H9 (cell line): ENCODE data around the gene KCNK5. TPM values are rescaled to one million over a fixed set of nuclear protein-coding genes. Genes with fewer than 3 reads are reported as not detected.

ENCODE experiments used
- DNase-seq: peaks from one replicate; pipeline ENCODE4 v3.0.0-alpha.2; 2017
- H2AFZ ChIP-seq: one replicate; pipeline ENCODE4 v1.6.1; 2013; ENCODE audit warnings: mild to moderate bottlenecking, low read length, control low read depth, moderate library complexity
- H2AK5ac ChIP-seq: 2 replicates; pipeline ENCODE4 v1.6.1; 2013; ENCODE audit warnings: low read length, control low read depth, mixed read lengths; ENCODE audit not compliant: insufficient read length
- H2BK120ac ChIP-seq: one replicate; pipeline ENCODE4 v1.6.1; 2013; ENCODE audit warnings: low read depth, mild to moderate bottlenecking, low read length, control low read depth, inconsistent platforms; ENCODE audit not compliant: poor library complexity, severe bottlenecking
- H2BK12ac ChIP-seq: 2 replicates; pipeline ENCODE4 v1.6.1; 2013; ENCODE audit warnings: low read length, control low read depth, mixed read lengths, low read depth; ENCODE audit not compliant: insufficient read length
- H2BK15ac ChIP-seq: 2 replicates; pipeline ENCODE4 v1.6.1; 2013; ENCODE audit warnings: low read depth, low read length, control low read depth
- H2BK20ac ChIP-seq: one replicate; pipeline ENCODE4 v1.6.1; 2013; ENCODE audit warnings: low read depth, mild to moderate bottlenecking, low read length, control low read depth, inconsistent platforms; ENCODE audit not compliant: poor library complexity, severe bottlenecking
- H2BK5ac ChIP-seq: 2 replicates; pipeline ENCODE4 v1.6.1; 2013; ENCODE audit warnings: low read length, control low read depth, mixed read lengths; ENCODE audit not compliant: insufficient read length
- H3K14ac ChIP-seq: 2 replicates; pipeline ENCODE4 v1.6.1; 2013; ENCODE audit warnings: low read length, control low read depth; ENCODE audit not compliant: insufficient read depth
- H3K18ac ChIP-seq: 2 replicates; pipeline ENCODE4 v1.6.1; 2013; ENCODE audit warnings: low read depth, mild to moderate bottlenecking, mixed read lengths, low read length, control low read depth; ENCODE audit not compliant: insufficient read length
- H3K23ac ChIP-seq: 2 replicates; pipeline ENCODE4 v1.6.1; 2013; ENCODE audit warnings: low read length, control low read depth, mixed read lengths, low read depth; ENCODE audit not compliant: insufficient read length
- H3K23me2 ChIP-seq: 2 replicates; pipeline ENCODE4 v1.6.1; 2013; ENCODE audit warnings: low read depth, mild to moderate bottlenecking, mixed read lengths, low read length, control low read depth; ENCODE audit not compliant: insufficient read length, poor library complexity, severe bottlenecking
- H3K27ac ChIP-seq: 2 replicates; pipeline ENCODE4 v1.5.1; 2013; ENCODE audit warnings: low read length, control low read depth, mixed read lengths, low read depth; ENCODE audit not compliant: insufficient read length
- H3K27me3 ChIP-seq: 2 replicates; pipeline ENCODE4 v1.6.1; 2013; ENCODE audit warnings: low read length, control low read depth, inconsistent platforms; ENCODE audit not compliant: insufficient read depth
- H3K4ac ChIP-seq: 2 replicates; pipeline ENCODE4 v1.6.1; 2013; ENCODE audit warnings: low read depth, mild to moderate bottlenecking, control low read depth, inconsistent platforms, low read length, moderate library complexity
- H3K4me1 ChIP-seq: 2 replicates; pipeline ENCODE4 v1.6.1; 2013; ENCODE audit warnings: low read length, control low read depth, inconsistent platforms; ENCODE audit not compliant: insufficient read depth
- H3K4me2 ChIP-seq: 2 replicates; pipeline ENCODE4 v1.6.1; 2013; ENCODE audit warnings: low read length, control low read depth, mixed read lengths; ENCODE audit not compliant: insufficient read length, insufficient read depth
- H3K56ac ChIP-seq: 2 replicates; pipeline ENCODE4 v1.6.1; 2013; ENCODE audit warnings: low read depth, mild to moderate bottlenecking, mixed read lengths, low read length, control low read depth; ENCODE audit not compliant: insufficient read length
- H3K79me1 ChIP-seq: 2 replicates; pipeline ENCODE4 v1.6.1; 2013; ENCODE audit warnings: low read depth, mild to moderate bottlenecking, moderate library complexity, low read length, control low read depth, inconsistent platforms; ENCODE audit not compliant: insufficient read depth, poor library complexity, severe bottlenecking
- H3K79me2 ChIP-seq: 2 replicates; pipeline ENCODE4 v1.6.1; 2013; ENCODE audit warnings: low read length, control low read depth, inconsistent platforms; ENCODE audit not compliant: insufficient read depth
- H3K9ac ChIP-seq: 2 replicates; pipeline ENCODE4 v1.6.1; 2013; ENCODE audit warnings: low read length, control low read depth, mixed read lengths; ENCODE audit not compliant: insufficient read length; ENCODE audit errors: extremely low read depth
- H3K9me3 ChIP-seq: one replicate; pipeline ENCODE4 v1.6.1; 2013; ENCODE audit warnings: low read depth, low read length, inconsistent platforms; ENCODE audit not compliant: control insufficient read depth
- H3T11ph ChIP-seq: one replicate; pipeline ENCODE4 v1.6.1; 2013; ENCODE audit warnings: mild to moderate bottlenecking, low read length, control low read depth, inconsistent platforms
- H4K20me1 ChIP-seq: one replicate; pipeline ENCODE4 v1.6.1; 2013; ENCODE audit not compliant: control insufficient read depth, insufficient read length, insufficient read depth
- H4K5ac ChIP-seq: 2 replicates; pipeline ENCODE4 v1.6.1; 2013; ENCODE audit warnings: low read depth, mild to moderate bottlenecking, mixed read lengths, low read length, control low read depth; ENCODE audit not compliant: insufficient read length
- H4K8ac ChIP-seq: replicated peaks from 2 replicates; pipeline ENCODE4 v1.6.1; 2013; ENCODE audit warnings: low read length, control low read depth, mixed read lengths, low read depth; ENCODE audit not compliant: insufficient read length
- H4K91ac ChIP-seq: 2 replicates; pipeline ENCODE4 v1.6.1; 2013; ENCODE audit warnings: low read depth, mild to moderate bottlenecking, moderate library complexity, mixed read lengths, low read length, control low read depth; ENCODE audit not compliant: insufficient read length
- H3K27ac Mint-ChIP-seq, 3 experiments: 2 replicates in 2 of 3; 3 replicates in 1 of 3; pipeline ENCODE4 v1.8.0; 2020 to 2021; ENCODE audit warnings: mixed read lengths in 3 of 3, mild to moderate bottlenecking in 1 of 3, moderate library complexity in 1 of 3
- H3K27me3 Mint-ChIP-seq: 2 replicates; pipeline ENCODE4 v1.8.0; 2021; ENCODE audit warnings: low read depth, mild to moderate bottlenecking, moderate library complexity, mixed read lengths
- H3K36me3 Mint-ChIP-seq, 3 experiments: 2 replicates in 2 of 3; 3 replicates in 1 of 3; pipeline ENCODE4 v1.8.0; 2020 to 2021; ENCODE audit warnings: low read depth in 3 of 3, mixed read lengths in 3 of 3; ENCODE audit not compliant: insufficient read depth in 1 of 3
- H3K4me1 Mint-ChIP-seq, 2 experiments: 2 replicates each; pipeline ENCODE4 v1.8.0; 2020; ENCODE audit warnings: mixed read lengths in 2 of 2
- H3K4me3 Mint-ChIP-seq, 2 experiments: 2 replicates in 1 of 2; 3 replicates in 1 of 2; pipeline ENCODE4 v1.8.0; 2020 to 2021; ENCODE audit warnings: mild to moderate bottlenecking in 2 of 2, mixed read lengths in 2 of 2, moderate library complexity in 1 of 2
- H3K9me3 Mint-ChIP-seq, 2 experiments: 2 replicates in 1 of 2; 3 replicates in 1 of 2; pipeline ENCODE4 v1.8.0; 2020; ENCODE audit warnings: mild to moderate bottlenecking in 2 of 2, mixed read lengths in 2 of 2, moderate library complexity in 1 of 2
- WGBS: extraction: QIAGEN DNeasy Blood & Tissue Kit; methylation state at CpG from one replicate; pipeline ENCODE4 v1.1.7; 2013; ENCODE audit warnings: missing lambda C conversion rate, low lambda C conversion rate, mixed read lengths; ENCODE audit not compliant: insufficient read length; ENCODE audit errors: extremely low coverage; 5-methylcytosine and 5-hydroxymethylcytosine counted together
- total RNA-seq: library from RNA; stranded (reverse); gene quantifications from 2 replicates; pipeline ENCODE4 v1.2.1, GENCODE V29; 2021
- TF ChIP-seq, protein P1 (sequence below): fragments of 200-600 bp; sonication (generic); conservative IDR thresholded peaks from 3 replicates; pipeline ENCODE4 v1.8.0; 2021; ENCODE audit warnings: antibody characterized with exemption, mild to moderate bottlenecking

The KCNK5 gene
- total RNA-seq, 1 experiment from 2014 or later, result 30.0 TPM

DNA sequence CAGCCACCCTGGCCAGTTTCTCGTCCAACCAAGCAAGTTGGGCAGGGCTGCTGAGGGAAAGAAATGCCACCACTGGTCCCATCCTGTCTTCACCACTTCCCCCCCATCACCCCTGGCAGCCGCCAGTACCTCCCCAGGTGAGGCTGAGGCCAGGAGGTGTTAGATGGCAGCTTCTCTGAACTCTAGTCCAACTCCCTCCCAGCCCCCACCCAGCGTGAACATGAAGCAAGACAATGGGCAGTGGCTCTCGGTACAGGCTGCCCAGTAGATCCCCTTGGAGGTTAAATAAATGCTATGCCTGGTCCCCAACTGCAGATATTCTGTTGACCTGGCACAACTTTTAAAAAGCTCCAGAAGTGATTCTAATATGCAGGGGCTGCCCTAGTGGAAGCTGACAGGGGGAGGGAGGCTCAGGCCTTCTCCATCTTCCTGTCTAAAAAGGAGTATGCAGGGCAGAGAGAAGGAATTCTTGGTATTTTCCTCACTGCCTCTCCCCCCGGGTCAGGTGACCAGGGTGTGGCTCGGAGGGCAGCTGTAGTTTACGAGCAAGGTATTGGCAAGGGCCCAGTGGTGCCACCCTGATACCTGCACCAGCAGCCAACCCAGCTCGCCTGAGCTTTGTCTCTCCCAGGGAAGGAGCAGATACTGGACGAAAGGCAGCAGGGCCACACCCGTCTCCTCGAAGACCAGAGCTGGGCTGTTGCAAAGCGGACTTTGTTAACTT is 25.7 kb downstream of the KCNK5 start:
- Mint-ChIP-seq H3K9me3 (no peaks in the 10 kb centered on the region), H3K27me3 (no peaks in the 10 kb centered on the region), H3K4me1 (peaks cover 66 to 68% of the 10 kb centered on the region in 2 experiments), H3K36me3 (peaks cover 7 to 11% (median 8%) of the 10 kb centered on the region in 3 experiments; a peak in 5 of 7 replicates), H3K4me3 (no peak overlapping the region), H3K27ac (peak overlapping the region; percentile 72 to 99 (median 75); a peak in 5 of 7 replicates)
- no peak overlapping the region for H3K9ac ChIP-seq
- no peaks in the 10 kb centered on the region for H3K23me2 ChIP-seq
- H4K20me1 ChIP-seq, result no peaks in the 10 kb centered on the region
- no peak overlapping the region for H2BK20ac ChIP-seq
- no peak overlapping the region for H4K5ac ChIP-seq
- H3K4ac ChIP-seq, result no peak overlapping the region
- H3K14ac ChIP-seq, result peak overlapping the region; percentile 32
- H2BK5ac ChIP-seq, result no peak overlapping the region
- H4K8ac ChIP-seq, result no peak overlapping the region
- no peak overlapping the region for H2BK15ac ChIP-seq
- H3T11ph ChIP-seq, result no peak overlapping the region
- no peak overlapping the region for H3K56ac ChIP-seq
- no peaks in the 10 kb centered on the region for H3K9me3 ChIP-seq
- TF ChIP-seq, protein P1, sequence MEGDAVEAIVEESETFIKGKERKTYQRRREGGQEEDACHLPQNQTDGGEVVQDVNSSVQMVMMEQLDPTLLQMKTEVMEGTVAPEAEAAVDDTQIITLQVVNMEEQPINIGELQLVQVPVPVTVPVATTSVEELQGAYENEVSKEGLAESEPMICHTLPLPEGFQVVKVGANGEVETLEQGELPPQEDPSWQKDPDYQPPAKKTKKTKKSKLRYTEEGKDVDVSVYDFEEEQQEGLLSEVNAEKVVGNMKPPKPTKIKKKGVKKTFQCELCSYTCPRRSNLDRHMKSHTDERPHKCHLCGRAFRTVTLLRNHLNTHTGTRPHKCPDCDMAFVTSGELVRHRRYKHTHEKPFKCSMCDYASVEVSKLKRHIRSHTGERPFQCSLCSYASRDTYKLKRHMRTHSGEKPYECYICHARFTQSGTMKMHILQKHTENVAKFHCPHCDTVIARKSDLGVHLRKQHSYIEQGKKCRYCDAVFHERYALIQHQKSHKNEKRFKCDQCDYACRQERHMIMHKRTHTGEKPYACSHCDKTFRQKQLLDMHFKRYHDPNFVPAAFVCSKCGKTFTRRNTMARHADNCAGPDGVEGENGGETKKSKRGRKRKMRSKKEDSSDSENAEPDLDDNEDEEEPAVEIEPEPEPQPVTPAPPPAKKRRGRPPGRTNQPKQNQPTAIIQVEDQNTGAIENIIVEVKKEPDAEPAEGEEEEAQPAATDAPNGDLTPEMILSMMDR, result no peak
- H3K27me3 ChIP-seq, result no peaks in the 10 kb centered on the region
- H3K79me1 ChIP-seq, result peaks cover 8% of the 10 kb centered on the region
- H4K91ac ChIP-seq, result peak overlapping the region; percentile 20
- H3K18ac ChIP-seq, result no peak overlapping the region
- peak overlapping the region; percentile 11 for H2AK5ac ChIP-seq
- H3K23ac ChIP-seq, result no peak overlapping the region
- H3K27ac ChIP-seq, result no peak overlapping the region
- peaks cover 16% of the 10 kb centered on the region for H3K4me1 ChIP-seq
- peak; percentile 51 for DNase-seq
- no peak overlapping the region for H3K4me2 ChIP-seq
- peaks cover 28% of the 10 kb centered on the region; the same call in 1 of the 2 replicates for H3K79me2 ChIP-seq
- H2BK12ac ChIP-seq, result peak overlapping the region; percentile 24
- no peak overlapping the region for H2BK120ac ChIP-seq
- no CpG with 5 or more reads among the region's 12 CpGs for WGBS
- no peak overlapping the region for H2AFZ ChIP-seq
